A673 (cell line): Measurements from ENCODE around the gene GRB10. TPM values are rescaled to one million over a fixed set of nuclear protein-coding genes. Genes with fewer than 3 reads are reported as not detected.

ENCODE experiments used
- BruUV-seq: library from RNA; stranded (reverse); fragments of 400-500 nt; replicated peaks from 2 replicates; lab custom pipeline; 2021; lab: Mats Ljungman, UMichigan
- CTCF ChIA-PET: fragments of 300-600 bp; sonication (Branson Sonifier 250); formaldehyde crosslinking; loops from one replicate; lab custom pipeline; 2022; ENCODE audit warnings: antibody characterized with exemption; lab: Charles Lee
- POLR2A ChIA-PET: fragments of 300-600 bp; sonication (Branson Sonifier 250); formaldehyde crosslinking; loops from one replicate; lab custom pipeline; 2022; ENCODE audit warnings: antibody characterized with exemption; ENCODE audit not compliant: low non-redundant PET; lab: Charles Lee
- DNase-seq: peaks from one replicate; pipeline ENCODE4 v3.0.0-alpha.2; 2015; ENCODE audit warnings: low spot score
- H3K27ac ChIP-seq: fragments of 200-600 bp; sonication (generic); 2 replicates; pipeline ENCODE4 v1.5.1; 2016; ENCODE audit warnings: mixed run types, low read depth, mild to moderate bottlenecking, mixed read lengths, antibody characterized with exemption, low read length; ENCODE audit not compliant: poor library complexity, severe bottlenecking
- H3K27me3 ChIP-seq: fragments of 200-600 bp; sonication (generic); replicated peaks from 2 replicates; pipeline ENCODE4 v1.6.1; 2017; ENCODE audit warnings: mixed run types, low read depth, mild to moderate bottlenecking, mixed read lengths, antibody characterized with exemption, low read length; ENCODE audit not compliant: insufficient read depth, poor library complexity
- H3K36me3 ChIP-seq: fragments of 200-600 bp; sonication (generic); 2 replicates; pipeline ENCODE4 v1.6.1; 2016; ENCODE audit warnings: mixed run types, mild to moderate bottlenecking, mixed read lengths, antibody characterized with exemption, low read length; ENCODE audit not compliant: insufficient read depth, poor library complexity, severe bottlenecking
- H3K4me1 ChIP-seq: fragments of 200-600 bp; sonication (generic); 2 replicates; pipeline ENCODE4 v1.6.1; 2017; ENCODE audit warnings: mixed run types, mild to moderate bottlenecking, mixed read lengths, antibody characterized with exemption, low read length; ENCODE audit not compliant: insufficient read depth, poor library complexity, severe bottlenecking
- H3K4me3 ChIP-seq: fragments of 200-600 bp; sonication (generic); 2 replicates; pipeline ENCODE4 v1.5.1; 2016; ENCODE audit warnings: low read depth, mixed run types, mild to moderate bottlenecking, mixed read lengths, low read length; ENCODE audit not compliant: poor library complexity, severe bottlenecking
- H3K9me3 ChIP-seq: fragments of 200-600 bp; sonication (generic); 2 replicates; pipeline ENCODE4 v1.6.1; 2016; ENCODE audit warnings: mixed run types, low read depth, mild to moderate bottlenecking, mixed read lengths, antibody characterized with exemption, low read length; ENCODE audit not compliant: poor library complexity, severe bottlenecking
- EZH2 ChIP-seq: fragments of 200-600 bp; sonication (generic); IDR thresholded peaks from 2 replicates; pipeline ENCODE4 v1.6.1; 2017; ENCODE audit warnings: borderline replicate concordance, low read depth, mild to moderate bottlenecking, mixed read lengths, antibody characterized with exemption, low read length; ENCODE audit not compliant: poor library complexity, severe bottlenecking
- intact Hi-C: fragments of 100-400 bp; cut with micrococcal nuclease; formaldehyde crosslinking; loops from one replicate; pipeline ENCODE4 v1.10.0; 2022; ENCODE audit not compliant: unreplicated experiment
- total RNA-seq: library from RNA; stranded (reverse); gene quantifications from 2 replicates; pipeline ENCODE4 v1.2.3, GENCODE V29; 2021
- TF ChIP-seq, protein P1 (sequence below): fragments of 300-800, 200-600 bp; sonication (generic); conservative IDR thresholded peaks from 2 replicates; pipeline ENCODE4 v1.5.1; 2017; ENCODE audit warnings: low read depth, mild to moderate bottlenecking, antibody characterized with exemption, low read length, moderate library complexity, mixed read lengths

GRB10 gene
- total RNA-seq, 1 experiment from 2014 or later: 0.41 TPM

DNA sequence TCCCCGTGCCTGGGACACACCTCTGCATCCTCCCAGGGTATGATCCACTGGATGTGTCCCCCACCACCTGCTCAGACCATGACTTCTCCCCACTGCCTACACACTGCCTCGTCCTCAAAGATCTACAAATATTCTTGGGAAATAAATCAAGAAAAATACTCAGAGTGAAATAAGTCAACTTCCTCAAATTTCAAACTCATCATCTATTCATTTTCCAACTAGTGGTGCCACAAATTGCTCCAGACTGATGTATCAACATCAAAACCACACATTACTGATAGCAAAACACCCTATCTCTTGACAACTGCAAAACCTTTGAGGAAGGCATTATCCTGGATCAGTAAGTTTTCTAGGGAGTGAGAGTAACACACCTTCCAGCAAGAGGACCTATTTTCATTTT is 87.7 kb downstream of the GRB10 start:
- Histone ChIP-seq H3K36me3 (no peaks in the 10 kb centered on the region), H3K27me3 (peaks cover 4% of the 10 kb centered on the region), H3K9me3 (no peaks in the 10 kb centered on the region), H3K4me3 (no peak overlapping the region), H3K4me1 (no peaks in the 10 kb centered on the region), H3K27ac (no peak overlapping the region)
- intact Hi-C loops: loop anchor here (10.0 kb wide), 1 partner anchor 470 kb away; no protein-coding TSS in a partner anchor
- TF ChIP-seq, protein P1, sequence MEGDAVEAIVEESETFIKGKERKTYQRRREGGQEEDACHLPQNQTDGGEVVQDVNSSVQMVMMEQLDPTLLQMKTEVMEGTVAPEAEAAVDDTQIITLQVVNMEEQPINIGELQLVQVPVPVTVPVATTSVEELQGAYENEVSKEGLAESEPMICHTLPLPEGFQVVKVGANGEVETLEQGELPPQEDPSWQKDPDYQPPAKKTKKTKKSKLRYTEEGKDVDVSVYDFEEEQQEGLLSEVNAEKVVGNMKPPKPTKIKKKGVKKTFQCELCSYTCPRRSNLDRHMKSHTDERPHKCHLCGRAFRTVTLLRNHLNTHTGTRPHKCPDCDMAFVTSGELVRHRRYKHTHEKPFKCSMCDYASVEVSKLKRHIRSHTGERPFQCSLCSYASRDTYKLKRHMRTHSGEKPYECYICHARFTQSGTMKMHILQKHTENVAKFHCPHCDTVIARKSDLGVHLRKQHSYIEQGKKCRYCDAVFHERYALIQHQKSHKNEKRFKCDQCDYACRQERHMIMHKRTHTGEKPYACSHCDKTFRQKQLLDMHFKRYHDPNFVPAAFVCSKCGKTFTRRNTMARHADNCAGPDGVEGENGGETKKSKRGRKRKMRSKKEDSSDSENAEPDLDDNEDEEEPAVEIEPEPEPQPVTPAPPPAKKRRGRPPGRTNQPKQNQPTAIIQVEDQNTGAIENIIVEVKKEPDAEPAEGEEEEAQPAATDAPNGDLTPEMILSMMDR: no peak
- TF ChIP-seq EZH2: no peak
- ChIA-PET CTCF (no interaction called here), POLR2A (no interaction called here)
- no peak for DNase-seq
- no TSS peak for BruUV-seq

DNA sequence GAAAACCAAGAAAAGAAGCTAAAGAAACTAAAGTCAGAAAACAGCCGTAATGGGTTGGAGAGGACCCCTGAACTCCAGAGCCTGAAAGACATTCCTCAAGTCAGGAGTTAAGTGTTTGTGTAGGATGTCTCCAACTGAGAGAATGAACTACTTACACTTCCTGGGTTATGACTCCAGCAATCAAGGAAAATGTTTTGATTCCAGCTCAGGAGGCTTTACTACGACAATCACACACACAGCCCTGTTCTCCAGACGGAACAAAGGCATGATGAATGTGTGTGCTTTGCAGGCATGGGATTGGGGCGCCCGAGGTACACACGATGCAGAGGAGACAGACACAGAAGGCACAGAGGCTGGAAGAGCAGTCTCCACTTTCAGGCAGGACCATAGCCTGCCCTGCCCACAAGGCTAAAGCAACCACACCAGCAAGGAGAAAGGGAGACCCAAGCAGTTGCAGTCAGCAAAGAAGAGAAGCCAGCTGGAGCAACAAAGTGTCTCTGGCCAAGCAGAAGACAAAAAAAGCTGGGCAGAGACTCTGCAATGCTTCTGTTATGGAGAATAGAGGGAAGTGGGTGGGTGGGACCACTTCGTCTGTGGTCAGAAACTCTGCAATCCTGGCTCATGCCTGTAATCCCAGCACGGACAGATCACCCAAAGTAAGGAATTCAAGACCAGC is 89.1 kb downstream of the GRB10 start:
- ChIA-PET POLR2A (no interaction called here), CTCF (no interaction called here)
- H3K4me1 ChIP-seq: no peaks in the 10 kb centered on the region
- intact Hi-C loops: loop anchor here (10.0 kb wide), 1 partner anchor 471 kb away; no protein-coding TSS in a partner anchor
- no peaks in the 10 kb centered on the region for H3K36me3 ChIP-seq
- BruUV-seq: no TSS peak
- no peak overlapping the region for H3K27ac ChIP-seq
- DNase-seq: no peak
- peaks cover under 1% of the 10 kb centered on the region for H3K27me3 ChIP-seq
- H3K9me3 ChIP-seq: no peaks in the 10 kb centered on the region
- TF ChIP-seq, protein P1: no peak
- TF ChIP-seq EZH2: no peak
- H3K4me3 ChIP-seq: no peak overlapping the region

DNA sequence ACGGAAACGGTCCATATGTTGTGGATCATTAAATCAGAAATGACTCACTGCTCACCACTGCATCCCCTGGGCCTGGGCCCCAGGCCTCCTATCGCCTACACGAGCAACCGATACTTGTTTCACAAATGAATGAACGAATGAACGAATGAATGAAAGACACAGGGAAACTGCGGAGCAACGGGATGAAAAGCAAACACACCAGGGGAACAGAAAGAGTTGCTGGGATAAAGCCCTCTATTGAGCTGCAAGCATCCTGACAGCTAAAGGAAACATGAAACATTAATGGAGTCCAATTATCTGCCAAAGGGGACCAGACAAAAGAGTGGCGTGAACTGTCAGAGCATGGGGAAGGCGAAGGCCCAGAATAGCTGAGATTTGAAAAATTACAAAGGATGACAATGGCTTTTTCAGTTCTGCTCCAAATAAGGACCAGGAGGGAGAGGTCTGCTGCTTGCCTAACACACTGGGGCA is 92.1 kb downstream of the GRB10 start:
- CTCF ChIA-PET: no interaction called here
- Histone ChIP-seq H3K36me3 (no peaks in the 10 kb centered on the region), H3K9me3 (no peaks in the 10 kb centered on the region), H3K4me1 (no peaks in the 10 kb centered on the region), H3K4me3 (no peak overlapping the region), H3K27ac (no peak overlapping the region), H3K27me3 (no peaks in the 10 kb centered on the region)
- TF ChIP-seq, protein P1: no peak
- no peak for TF ChIP-seq EZH2
- no peak for DNase-seq
- no TSS peak for BruUV-seq
- POLR2A ChIA-PET: no interaction called here
- intact Hi-C loops: loop anchor here (10.0 kb wide), 1 partner anchor 474 kb away; no protein-coding TSS in a partner anchor
